ENCODE measurements around the gene SLC1A4. TPM values are rescaled to one million over a fixed set of nuclear protein-coding genes. Genes with fewer than 3 reads are reported as not detected.

SLC1A4 gene
- total and polyA plus RNA-seq, 2 of the 4 experiments (the other 2 are of a cell fraction), result 6.8 to 8.1 TPM

DNA sequence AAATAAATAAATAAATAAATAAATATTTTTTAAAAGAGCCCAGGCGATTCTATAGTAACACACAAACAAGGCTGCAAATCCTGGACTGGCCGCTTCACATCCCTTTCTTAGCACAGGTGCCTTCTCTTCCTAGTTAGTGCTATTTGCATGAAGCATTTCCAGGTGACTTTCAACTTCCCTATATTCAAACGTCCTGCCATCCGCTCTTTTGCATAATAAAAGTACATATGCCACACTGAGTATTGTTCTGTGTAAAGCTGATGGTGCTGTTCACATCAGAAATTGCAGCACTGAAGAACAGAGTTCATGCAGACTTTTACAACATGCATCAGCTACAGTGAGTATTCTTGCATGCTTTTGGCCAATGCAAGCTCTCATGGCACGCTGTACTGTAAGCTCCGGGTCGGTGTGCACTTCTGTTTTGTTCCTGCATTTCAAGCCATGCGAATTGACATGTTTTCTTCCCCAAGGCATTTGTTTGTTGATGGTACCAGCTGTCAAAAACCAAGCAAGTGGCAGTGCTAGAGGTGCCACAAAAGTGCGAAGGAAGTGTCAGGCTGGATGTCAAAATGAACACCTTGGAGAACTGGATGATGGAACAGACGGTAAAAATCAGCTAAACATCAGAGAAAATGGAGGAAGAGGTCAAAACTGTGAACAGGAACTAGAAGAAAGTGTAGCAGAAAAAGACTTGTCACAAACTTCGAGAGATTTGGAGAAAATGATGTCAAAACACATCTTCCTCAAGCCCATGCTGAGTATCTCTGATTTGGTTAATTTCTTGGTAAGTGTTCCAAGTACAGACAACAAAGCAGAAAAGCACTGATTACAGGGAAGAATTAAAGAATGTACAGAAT, 41.5 kb downstream of the SLC1A4 start:
- no peak overlapping the region for H3K9ac ChIP-seq (ENCODE audit: low read depth, low read length)
- H3K23ac ChIP-seq (ENCODE audit: low read depth, low read length), result no peak overlapping the region
- ATAC-seq (ENCODE audit: low read depth) (no peak), DNase-seq (no peak)
- no peak overlapping the region for H2BK5ac ChIP-seq (ENCODE audit: low read depth, low read length, poor library complexity, severe bottlenecking)
- intact Hi-C loops (cut with micrococcal nuclease) (no loop called here), in situ Hi-C loops (cut with MboI; ENCODE audit: low sequenced_read_pairs) (loop anchor here (25.0 kb wide), 1 partner anchor 693 kb away; no protein-coding TSS in a partner anchor), dilution Hi-C loops (cut with HindIII; ENCODE audit: low sequenced_read_pairs, unreplicated experiment) (no loop called here)
- 0 out of 2 replicates have a peak, but pooled peaks cover 3% of the 10 kb centered on the region for H3K9me1 ChIP-seq (ENCODE audit: insufficient read depth, low read length)
- no peak overlapping the region for H2AFZ ChIP-seq (replicated peaks; ENCODE audit: low read length, poor library complexity)
- H4K8ac ChIP-seq (ENCODE audit: low read depth in 2 of 2, low read length in 2 of 2), result no peak overlapping the region
- H3K27ac ChIP-seq (ENCODE audit: insufficient read depth, low read length), result no peak overlapping the region
- no peak for TF ChIP-seq CHD1 (IDR thresholded peaks at IDR 0.05; ENCODE audit: low read depth, low read length)
- TF ChIP-seq, protein P1, sequence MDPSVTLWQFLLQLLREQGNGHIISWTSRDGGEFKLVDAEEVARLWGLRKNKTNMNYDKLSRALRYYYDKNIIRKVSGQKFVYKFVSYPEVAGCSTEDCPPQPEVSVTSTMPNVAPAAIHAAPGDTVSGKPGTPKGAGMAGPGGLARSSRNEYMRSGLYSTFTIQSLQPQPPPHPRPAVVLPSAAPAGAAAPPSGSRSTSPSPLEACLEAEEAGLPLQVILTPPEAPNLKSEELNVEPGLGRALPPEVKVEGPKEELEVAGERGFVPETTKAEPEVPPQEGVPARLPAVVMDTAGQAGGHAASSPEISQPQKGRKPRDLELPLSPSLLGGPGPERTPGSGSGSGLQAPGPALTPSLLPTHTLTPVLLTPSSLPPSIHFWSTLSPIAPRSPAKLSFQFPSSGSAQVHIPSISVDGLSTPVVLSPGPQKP (IDR thresholded peaks at IDR 0.05; ENCODE audit: borderline replicate concordance, low read depth, low read length), result no peak
- TF ChIP-seq, protein P2, sequence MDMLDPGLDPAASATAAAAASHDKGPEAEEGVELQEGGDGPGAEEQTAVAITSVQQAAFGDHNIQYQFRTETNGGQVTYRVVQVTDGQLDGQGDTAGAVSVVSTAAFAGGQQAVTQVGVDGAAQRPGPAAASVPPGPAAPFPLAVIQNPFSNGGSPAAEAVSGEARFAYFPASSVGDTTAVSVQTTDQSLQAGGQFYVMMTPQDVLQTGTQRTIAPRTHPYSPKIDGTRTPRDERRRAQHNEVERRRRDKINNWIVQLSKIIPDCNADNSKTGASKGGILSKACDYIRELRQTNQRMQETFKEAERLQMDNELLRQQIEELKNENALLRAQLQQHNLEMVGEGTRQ (IDR thresholded peaks at IDR 0.05; ENCODE audit: low read depth, low read length), result no peak
- TF ChIP-seq, protein P3, sequence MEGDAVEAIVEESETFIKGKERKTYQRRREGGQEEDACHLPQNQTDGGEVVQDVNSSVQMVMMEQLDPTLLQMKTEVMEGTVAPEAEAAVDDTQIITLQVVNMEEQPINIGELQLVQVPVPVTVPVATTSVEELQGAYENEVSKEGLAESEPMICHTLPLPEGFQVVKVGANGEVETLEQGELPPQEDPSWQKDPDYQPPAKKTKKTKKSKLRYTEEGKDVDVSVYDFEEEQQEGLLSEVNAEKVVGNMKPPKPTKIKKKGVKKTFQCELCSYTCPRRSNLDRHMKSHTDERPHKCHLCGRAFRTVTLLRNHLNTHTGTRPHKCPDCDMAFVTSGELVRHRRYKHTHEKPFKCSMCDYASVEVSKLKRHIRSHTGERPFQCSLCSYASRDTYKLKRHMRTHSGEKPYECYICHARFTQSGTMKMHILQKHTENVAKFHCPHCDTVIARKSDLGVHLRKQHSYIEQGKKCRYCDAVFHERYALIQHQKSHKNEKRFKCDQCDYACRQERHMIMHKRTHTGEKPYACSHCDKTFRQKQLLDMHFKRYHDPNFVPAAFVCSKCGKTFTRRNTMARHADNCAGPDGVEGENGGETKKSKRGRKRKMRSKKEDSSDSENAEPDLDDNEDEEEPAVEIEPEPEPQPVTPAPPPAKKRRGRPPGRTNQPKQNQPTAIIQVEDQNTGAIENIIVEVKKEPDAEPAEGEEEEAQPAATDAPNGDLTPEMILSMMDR (conservative IDR thresholded peaks at IDR 0.05; ENCODE audit: low read depth, low read length), result no peak
- no peak overlapping the region for H2BK15ac ChIP-seq (ENCODE audit: low read depth, low read length)
- no peaks in the 10 kb centered on the region for H4K20me1 ChIP-seq (ENCODE audit: insufficient read depth, low read length)
- H2BK120ac ChIP-seq (ENCODE audit: low read depth, low read length), result no peak overlapping the region
- WGBS, 2 experiments (ENCODE audit: extremely low coverage in 2 of 2, insufficient read length in 1 of 2), result 80% methylated on average over 5 of the region's 11 CpGs; no CpG with 5 or more reads in 1 of the 2 experiments
- BruUV-seq (replicated peaks), result no TSS peak
- H3K4me3 ChIP-seq (ENCODE audit: insufficient read depth, low read depth, low read length), result no peak overlapping the region
- H4K5ac ChIP-seq (ENCODE audit: low read depth, low read length), result no peak overlapping the region
- H3K14ac ChIP-seq (replicated peaks; ENCODE audit: low read depth, low read length), result no peak overlapping the region
- H3K36me3 ChIP-seq (ENCODE audit: control insufficient read depth, insufficient read depth, low read length), result no peaks in the 10 kb centered on the region
- no peak overlapping the region for H2AK9ac ChIP-seq (replicated peaks; ENCODE audit: low read depth, low read length, poor library complexity)
- H3K18ac ChIP-seq (ENCODE audit: low read depth, low read length), result no peak overlapping the region
- no peaks in the 10 kb centered on the region for H3K79me1 ChIP-seq (ENCODE audit: low read depth in 1 of 2, low read length in 2 of 2)
- CTCF ChIA-PET, result no interaction called here
- peaks cover 3% of the 10 kb centered on the region for H3K27me3 ChIP-seq (ENCODE audit: control insufficient read depth, insufficient read depth, low read length)
- H3K4me2 ChIP-seq (ENCODE audit: low read depth, low read length), result no peak overlapping the region
- H3K56ac ChIP-seq (ENCODE audit: extremely low read depth, insufficient read depth, low read length), result no peak overlapping the region
- H2BK20ac ChIP-seq (ENCODE audit: low read depth, low read length), result no peak overlapping the region
- no peak overlapping the region for H2AK5ac ChIP-seq (ENCODE audit: low read depth, low read length)
- no peak overlapping the region for H4K91ac ChIP-seq (ENCODE audit: insufficient read depth, low read depth, low read length)
- H3K4me1 ChIP-seq (ENCODE audit: control insufficient read depth, insufficient read depth, low read length), result peaks cover 4% of the 10 kb centered on the region; the same call in 1 of the 2 replicates
- H3K9me3 ChIP-seq (ENCODE audit: control insufficient read depth, insufficient read depth, low read length), result no peaks in the 10 kb centered on the region
- POLR2A ChIA-PET (ENCODE audit: unreplicated experiment), result no interaction called here
- H3K4ac ChIP-seq (ENCODE audit: low read depth, low read length), result no peak overlapping the region

Measured in IMR-90 (cell line).